Stimulated activated CD4-positive, alpha-beta T cell treated with anti-CD3 and anti-CD28 coated beads, Interleukin-4, amount 100 ng/mL, for 1 hour (primary cell): ENCODE data around the gene WDR3.

Source experiments
- DNase-seq: peaks from one replicate; pipeline ENCODE4 v3.0.0-alpha.2; 2020

The WDR3 gene

DNA sequence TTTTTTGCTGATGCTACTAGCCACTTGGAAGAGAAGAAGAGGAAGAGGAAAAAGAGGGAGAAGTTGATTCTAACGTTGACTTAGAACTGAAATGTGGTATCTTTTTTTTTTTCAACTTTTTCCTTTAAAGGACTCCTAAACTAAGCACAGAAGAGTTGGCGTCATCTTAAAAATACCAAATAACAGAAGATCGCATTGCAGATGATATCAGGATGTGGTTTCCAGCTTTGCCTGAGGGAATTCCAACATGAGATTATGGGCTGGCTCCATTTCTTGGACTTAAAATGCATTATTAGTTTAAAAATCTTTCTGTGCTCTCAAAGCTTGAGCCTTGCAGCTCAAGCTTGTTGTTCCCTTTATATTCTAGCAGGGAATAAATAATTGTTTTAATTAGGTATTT, 29.8 kb downstream of the WDR3 start:
- DNase-seq = no peak

DNA sequence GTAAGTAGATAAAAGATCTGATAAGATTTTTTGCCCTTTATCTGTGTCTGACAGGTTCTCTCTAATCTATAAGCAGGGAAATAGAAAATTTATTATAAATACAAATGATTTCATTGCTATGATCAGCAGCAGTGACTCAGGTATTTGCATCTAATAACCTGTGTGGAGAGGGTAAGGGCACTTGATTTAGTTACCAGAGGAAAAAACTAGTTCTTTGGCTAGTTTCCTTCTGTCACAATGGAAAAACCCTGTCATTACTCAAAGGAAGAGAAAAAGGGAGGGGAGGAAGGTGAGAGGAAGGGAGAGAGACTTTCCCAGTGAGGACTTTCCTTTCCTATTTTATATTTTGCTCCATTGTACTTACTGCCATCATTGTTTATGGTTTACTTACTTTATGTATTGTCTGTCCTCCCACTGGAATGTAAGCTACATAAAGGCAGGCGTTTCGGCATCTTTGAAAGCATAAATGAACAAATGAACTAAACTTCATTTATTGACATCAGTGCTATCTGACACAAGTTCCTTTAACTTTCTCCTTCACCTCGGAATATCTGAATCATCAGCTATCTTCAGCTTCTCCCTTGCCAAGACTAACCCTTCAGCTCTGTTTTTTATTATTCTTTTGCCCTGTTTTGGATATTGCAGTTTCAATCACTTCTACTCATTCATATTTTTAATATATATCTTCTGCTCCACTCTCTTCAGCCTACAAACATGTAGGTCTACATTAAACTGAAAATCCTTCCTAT, 34.9 kb downstream of the WDR3 start:
- no peak for DNase-seq

DNA sequence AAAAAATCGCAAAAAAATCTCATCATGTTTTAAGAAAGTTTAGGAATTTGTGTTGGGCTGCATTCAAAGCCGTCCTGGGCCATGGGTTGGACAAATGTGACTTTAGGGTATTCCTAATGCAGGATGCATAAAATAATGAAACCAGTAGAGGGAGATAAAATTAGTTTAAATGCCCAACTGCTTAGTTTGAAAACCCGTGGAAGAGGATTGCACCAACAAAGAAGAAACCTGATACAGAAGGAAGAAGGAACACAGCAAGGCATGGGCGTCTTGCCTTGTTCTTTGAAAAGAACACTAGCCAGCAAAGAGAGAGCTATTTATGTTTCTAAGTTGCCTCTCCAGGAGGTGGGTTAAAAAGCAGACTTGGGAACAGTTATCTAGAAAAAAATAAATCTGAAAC, 37.9 kb downstream of the WDR3 start:
- no peak for DNase-seq

DNA sequence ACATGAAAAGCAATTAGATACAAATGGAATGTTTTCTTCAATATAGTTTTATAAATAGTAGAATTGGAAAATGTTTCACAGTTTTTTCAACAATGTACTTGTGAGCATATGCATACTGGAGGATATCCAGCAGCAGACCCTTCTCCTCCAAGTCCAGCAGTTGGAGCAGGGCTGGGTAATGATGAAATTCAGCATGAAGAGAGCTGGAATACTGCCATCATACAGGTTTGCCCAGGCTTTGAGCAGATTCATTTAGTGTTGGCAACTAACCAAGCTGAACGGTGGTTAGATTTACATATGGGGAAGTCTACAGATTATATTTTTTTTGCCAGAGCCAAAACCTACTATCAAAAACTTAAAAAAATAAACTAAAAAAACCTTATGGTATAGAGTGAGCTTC, 38.3 kb downstream of the WDR3 start:
- DNase-seq = no peak

DNA sequence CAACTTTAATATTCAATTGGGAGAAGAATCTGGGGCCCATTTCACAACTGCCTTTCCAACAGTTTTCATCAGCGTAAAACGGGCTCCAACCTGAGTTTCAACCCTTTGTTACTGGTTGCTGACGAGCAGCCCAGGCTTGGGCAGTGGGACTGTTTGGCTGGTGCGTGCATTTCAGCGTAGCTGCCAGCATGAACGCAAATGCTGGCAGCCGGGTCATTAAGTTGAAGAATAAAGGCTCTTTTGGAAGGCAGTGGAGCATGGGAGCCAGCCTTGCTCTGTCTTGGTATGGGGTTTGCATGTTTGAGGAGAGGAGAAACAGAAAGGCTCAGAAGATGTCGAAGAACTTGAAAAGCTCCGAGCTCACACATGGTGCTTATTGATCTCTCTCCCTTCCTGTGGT, 40.7 kb downstream of the WDR3 start:
- no peak for DNase-seq

DNA sequence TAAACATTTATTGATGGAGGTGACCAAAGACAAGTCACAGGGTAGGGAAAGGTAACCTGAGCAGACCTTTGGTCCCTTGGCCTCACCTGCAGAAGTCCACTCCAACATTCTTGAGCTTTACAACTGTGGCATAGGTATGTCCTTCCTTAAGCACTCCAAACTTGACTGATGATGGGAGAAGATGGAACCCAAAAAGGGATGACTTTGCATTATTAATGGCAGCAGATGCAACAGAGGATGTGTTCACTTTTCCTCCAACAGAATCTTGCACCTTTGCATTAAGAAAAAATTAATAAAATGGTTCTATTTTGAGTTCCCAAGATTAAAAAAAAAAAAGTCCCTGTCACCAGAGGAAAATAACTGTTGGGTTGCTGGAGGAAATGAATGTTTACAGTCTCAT, 42.2 kb downstream of the WDR3 start:
- no peak for DNase-seq

DNA sequence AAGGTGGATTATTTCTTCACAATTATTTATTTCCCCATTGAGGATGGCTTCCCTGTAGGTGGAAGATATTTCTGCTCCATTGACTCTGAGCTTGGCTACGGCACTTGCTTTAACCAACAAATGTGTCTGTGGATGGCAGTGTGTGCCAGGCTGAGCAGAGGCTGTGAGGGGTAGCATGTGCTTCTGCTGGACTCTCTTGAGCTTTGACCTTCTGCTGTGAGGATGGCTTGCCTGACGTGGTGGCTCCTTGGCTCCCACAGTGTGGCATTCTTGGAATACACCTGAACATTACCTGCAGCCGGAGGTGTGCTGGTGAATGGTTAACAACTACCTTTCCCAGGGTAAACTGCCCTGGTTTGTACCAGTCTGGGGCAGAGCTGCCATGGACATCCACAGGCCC, 46.8 kb downstream of the WDR3 start:
- DNase-seq = no peak

DNA sequence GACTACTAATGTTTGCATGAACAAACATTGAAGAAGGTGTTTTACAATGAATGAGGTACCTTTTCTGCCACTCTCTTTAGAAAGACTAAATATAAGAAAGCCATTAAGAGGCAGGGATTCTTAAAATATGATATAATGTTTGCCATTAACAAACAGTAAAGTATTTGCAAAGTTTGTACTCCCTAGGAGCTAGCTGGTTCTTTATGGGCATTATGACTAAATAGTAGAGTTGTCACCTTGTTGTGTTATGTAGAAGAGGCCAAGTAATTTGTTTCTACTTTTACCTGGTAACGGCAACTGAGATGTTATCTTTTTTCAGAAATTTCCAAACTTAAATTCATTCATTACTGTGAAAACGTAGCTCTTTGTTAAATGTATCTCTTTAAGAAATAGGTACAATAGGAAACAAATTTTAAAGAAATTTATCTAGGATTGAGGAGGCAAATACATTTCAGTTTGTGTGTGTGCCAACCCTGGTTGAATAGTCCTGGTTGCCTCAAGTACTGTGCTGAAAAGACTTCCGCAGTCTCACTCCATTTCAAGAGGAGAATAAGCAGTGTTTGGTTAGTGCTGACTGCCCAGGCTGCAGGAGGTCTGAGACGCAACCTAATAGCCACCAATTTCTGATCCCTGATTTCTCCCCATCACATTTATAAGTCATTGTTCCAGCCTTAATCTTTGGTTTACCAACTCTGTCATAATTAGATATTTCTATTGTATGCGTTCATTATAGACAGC, 52.1 kb downstream of the WDR3 start:
- no peak for DNase-seq

DNA sequence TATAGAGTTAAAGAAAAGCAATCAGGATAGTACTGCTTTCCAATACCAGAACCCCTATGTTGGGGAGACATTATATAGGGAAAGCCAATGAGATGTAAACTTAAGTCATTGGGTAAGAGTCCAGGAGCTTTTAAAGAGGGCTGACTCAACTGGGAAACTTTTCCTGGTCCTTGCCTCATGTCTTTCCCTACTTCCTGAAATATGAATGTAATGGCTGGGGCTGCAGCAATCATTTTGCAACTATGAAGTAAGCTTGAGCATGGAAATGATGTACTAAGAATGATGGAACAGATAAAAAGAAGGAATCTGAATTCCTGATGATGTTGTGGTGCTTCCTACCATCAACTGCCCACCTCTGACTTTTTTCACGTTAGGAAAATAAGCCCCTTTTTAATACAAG, 55.7 kb downstream of the WDR3 start:
- DNase-seq = no peak

DNA sequence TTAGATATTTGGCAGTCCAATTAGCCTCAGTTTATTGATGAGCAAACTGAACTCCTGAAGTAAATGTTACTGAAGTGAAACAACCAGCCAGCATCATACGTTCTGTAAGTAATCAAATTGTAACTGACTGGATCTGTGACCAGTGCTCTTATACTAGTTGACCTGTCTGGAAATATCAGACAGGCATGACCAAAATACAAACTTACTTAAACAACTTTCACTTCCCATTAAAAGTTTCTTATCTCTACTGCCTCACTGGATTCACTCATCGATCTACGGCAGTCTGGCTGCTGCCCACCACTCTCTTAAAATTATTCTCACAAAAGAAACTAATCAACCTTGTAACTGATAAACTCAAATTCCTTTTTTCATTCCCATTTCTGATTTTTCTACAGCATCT, 56.4 kb downstream of the WDR3 start:
- DNase-seq = no peak

DNA sequence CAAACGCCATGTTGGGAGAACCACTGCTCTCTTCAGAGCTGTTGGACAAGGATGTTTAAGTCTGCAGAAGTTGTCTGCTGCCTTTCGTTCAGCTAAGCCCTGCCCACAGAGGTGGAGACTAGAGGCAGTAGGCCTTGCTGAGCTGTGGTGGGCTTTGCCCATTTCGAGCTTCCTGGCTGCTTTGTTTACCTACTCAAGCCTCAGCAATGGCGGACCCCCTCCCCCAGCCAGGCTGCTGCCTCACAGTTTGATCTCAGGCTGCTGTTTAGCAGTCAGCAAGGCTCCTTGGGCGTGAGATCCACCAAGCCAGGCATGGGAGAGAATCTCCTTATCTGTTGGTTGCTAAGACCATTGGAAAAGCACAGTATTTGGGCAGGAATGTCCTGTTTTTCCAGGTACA, 74.8 kb downstream of the WDR3 start:
- no peak for DNase-seq

DNA sequence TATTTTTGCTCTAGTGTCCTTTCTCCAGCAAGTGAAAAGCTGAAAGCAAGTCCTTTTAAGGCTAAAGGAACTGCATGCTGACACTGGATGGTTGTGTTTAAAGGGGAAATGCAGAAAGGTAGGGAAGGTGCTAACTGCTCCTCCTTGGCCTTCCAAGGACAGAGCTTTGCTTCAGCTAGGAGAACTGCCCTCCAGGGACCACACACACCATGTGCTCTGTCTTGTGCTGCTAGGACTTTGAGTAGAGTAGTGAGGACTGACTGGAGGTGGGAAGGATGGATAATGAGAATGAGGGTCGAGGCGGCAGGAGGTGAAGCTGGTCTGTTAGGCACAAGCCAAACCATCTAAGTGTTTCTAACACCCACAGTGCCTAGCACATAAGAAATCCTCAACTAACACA, 77.9 kb downstream of the WDR3 start:
- no peak for DNase-seq

DNA sequence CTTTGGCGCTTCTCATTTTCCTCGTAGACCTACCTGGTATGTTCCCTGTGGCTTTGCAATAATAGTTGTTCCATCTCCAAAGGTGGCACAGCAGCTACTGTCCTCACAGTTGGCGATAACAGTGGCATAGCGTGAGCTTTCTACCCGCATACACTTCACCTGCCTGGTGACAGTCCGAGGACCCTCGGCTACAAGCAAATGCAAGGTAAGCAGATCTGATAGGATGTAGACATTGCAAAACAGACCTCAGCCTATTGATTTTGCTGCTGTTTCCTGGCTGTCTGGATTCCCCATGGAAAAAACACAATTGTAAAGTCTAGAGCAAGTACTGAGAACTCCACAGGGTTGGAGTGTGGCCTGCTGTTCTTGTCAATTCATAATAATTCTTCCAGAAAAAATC, 78.5 kb downstream of the WDR3 start:
- DNase-seq = no peak

DNA sequence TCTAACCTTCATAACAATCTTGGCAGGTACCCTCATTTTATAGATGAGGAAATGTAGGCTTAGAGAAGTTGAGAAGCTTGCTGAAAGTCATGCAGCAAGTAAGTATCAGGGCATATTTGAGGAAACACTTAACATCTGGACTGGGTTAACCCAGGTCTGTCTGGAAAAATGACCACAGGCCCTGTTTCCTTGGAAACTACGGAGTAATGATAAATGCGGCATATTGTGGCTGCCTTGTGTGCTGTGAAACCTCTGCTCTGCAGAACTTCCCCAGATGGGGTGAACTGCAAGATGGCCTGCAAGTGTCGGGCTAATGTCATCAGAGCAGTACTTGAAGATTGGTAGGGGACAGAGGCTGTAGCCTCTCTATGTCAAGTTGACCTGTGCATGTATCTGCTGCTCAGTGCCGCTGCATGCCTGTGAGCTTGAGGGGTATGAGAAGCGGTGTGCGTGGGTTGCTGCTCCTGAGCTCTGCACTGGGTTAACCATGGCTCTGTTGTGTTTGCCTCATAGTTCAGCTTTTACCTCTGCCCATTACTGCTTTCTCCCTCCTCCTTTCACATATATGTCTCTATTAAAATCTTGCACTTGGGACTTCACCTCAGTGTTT, 83.1 kb downstream of the WDR3 start:
- DNase-seq = no peak

DNA sequence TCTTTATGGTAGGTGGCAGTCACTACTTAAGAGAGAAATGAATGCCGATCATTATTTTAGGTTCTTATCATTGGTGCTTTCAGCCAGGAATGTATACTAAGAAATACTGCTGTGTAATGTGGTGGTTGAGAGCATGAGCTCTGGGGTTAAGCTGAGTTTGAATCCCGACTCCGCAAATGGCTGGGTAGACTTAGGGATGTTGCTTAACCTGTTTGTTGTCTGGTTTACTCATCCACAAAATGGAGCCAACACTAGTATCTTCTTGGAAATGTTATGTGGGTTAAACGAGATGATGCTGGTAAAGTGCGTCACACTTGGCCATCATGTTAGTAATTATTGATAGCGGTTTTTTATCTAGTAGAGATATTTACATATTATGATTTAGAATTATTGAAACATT, 83.8 kb downstream of the WDR3 start:
- no peak for DNase-seq

DNA sequence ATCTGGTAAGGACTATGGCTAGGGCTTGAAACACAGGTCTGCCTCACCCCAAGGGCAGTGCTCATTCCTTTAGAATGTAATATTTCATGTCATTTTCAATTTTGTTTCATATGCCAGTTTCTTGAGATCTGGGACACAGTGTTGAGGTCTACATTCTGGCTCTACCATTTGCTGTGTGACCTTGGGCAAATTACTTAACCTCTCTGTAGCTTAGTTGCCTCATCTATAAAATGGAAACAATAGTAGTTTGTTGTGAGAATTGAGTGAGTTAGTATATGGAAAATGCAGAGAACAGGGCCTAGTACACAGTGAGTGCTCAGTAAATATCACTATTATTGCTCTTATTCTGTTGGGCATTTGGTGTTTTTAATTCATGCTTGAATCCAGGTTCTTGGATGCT, 84.4 kb downstream of the WDR3 start:
- DNase-seq = no peak
